GM19438 (cell line): ENCODE data around the gene TMPRSS9.

Source experiments
- ATAC-seq: cut with Tn5 transposase; IDR thresholded peaks from one replicate; pipeline ENCODE4 v1.9.1; 2021; ENCODE audit warnings: low read depth; ENCODE audit not compliant: unreplicated experiment

TMPRSS9 gene

GRCh38 chr19:2431318-2432055 is 71.4 kb downstream of the TMPRSS9 start:
- no peak for ATAC-seq

DNA sequence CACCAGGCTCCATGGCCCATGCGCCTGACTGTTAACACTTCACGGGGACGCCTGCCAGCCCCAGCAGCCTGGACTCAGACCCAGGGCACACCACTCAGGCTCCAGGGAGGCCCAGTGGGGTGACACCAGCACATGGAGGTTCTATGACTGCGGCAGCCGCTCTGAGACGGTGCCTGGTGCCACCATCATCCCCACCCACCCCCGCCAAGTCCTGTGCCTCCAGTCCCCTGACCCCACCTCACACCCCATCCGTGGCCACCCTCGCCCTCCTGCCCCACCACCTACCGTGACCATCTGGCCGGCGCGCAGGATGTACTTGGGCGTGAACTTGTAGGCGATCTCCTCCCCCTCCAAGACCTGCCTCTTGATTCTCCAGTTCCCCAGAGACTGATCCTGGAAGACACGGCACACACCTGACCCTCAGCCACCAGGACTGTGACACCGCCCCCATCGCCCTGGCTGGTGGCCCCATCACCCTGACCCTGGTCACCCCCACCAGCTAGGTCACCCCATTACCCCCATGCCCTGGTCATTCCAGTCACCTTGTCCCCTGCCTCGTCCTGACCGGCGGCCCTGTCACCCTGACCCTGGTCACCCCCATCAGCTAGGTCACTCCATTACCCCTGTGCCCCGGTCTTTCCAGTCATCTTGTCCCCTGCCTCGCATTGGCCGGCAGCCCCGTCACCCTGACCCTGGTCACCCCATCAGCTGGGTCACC is 72.2 kb downstream of the TMPRSS9 start:
- ATAC-seq: no peak

GRCh38 chr19:2433854-2434253 is 73.8 kb downstream of the TMPRSS9 start:
- ATAC-seq: no peak

DNA sequence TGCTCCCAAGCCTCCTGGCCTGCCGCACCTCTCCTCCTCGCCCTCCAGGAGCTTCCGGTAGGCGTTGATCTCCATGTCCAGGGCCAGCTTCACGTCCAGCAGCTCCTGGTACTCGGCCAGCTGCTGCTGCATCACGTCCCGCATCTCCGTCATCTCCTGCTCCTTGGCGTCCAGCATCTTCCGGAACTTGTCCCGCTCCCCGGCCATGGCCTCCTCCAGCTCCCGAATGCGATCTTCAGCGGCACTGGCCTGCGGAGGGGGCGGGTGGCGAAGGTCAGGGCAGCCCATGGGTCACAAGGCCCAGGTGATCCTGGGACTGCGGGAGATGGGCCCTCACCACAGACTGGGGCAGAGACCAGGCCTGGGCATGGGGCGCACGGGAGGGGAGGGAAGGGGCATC is 74.2 kb downstream of the TMPRSS9 start:
- no peak for ATAC-seq

GRCh38 chr19:2434721-2435265 is 74.7 kb downstream of the TMPRSS9 start:
- ATAC-seq: no peak

DNA sequence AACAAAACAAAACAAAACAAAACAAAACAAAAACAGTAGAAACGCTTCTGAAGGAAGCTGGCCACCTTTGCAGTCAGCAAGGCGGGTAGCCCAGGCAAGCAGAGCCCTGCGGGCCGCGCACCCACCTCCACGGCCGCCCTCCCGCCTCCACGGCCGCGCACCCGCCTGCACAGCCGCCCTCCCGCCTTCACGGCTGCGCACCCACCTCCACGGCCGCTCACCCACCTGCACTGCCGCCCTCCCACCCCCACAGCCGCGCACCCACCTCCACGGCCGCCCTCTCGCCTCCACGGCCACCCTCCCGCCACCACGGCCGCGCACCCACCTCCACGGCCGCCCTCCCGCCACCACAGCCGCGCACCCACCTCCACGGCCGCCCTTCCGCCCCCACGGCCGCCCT is 76.3 kb downstream of the TMPRSS9 start:
- ATAC-seq: no peak

DNA sequence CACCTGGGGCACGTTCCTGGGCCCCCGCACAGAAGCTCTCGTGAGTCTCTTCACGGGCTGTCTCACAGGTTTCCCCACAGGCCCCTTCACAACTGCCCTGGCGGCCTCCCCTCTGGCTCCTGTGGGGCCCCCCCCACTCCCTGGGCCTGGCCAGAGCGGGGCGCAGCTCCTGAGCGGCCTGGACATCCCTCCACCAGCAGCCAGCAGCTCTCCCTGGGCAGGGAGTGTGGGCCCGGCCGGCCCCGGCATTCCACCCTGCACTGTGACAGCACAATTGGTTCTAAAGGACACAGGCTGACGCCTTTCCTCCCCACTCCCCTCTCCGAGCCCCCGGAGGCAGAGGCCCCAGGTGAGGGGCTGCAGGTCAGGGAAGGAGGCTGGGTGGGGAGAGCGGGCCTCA is 76.9 kb downstream of the TMPRSS9 start:
- ATAC-seq: no peak

DNA sequence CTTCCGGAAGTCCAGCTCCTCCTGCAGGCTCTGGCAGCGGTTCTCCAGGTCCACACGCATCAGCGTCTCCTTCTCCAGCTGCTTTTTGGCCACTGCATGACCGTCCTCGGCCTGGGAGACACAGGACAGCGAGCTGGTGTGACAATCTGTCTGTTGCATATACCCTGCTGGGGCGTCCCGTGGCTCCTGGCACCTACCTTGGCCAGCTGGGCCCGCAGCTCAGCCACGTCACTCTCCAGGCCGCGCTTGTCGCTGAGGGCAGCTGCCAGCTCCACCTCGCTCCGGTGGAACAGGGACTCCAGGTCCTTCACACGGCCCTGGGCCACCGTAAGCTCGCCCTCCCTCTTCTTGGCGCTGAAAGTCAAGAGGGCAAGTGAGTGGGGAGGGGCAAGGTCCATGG is 78.1 kb downstream of the TMPRSS9 start:
- no peak for ATAC-seq

- no peak for ATAC-seq
These were observed 80.5 kb downstream of the TMPRSS9 start for GRCh38 chr19:2440515-2440914.

GRCh38 chr19:2441096-2441752 is 81.2 kb downstream of the TMPRSS9 start:
- no peak for ATAC-seq

DNA sequence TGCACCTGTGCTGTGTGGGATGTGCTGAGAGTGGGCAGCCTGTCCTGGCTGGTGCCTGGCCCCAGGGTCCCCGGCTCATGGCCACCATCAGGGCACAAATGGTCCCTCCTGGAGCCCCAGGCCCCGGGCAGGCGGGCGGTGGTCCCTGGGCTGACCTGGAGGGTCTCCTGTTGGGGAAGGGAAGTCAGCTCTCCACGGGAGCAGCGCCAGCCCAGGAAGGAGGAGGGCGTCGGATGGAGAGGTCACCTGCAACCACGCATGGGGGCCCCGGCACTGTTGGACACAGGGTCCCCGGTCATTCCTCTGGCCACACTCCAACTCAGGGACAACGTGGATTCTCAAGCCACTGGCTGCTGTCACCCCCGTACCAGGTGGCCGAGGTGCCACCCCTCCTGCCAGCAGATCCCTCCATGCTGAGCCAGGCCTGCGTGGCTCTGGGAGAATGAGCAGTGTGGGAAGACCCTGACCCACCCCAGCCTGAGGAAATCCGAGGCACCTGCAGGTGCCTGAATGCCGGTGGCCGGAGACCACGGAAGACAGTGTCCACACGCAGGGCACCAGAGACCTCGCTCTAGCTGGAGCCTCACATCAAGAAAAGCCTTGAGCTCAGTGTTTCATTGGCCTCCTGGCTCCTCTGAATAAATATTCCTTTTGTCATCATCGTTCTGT is 83.2 kb downstream of the TMPRSS9 start:
- ATAC-seq: no peak

GRCh38 chr19:2443785-2444182 is 83.7 kb downstream of the TMPRSS9 start:
- ATAC-seq: no peak

GRCh38 chr19:2444251-2445002 is 84.4 kb downstream of the TMPRSS9 start:
- no peak for ATAC-seq

GRCh38 chr19:2446381-2446780 is 86.3 kb downstream of the TMPRSS9 start:
- no peak for ATAC-seq

DNA sequence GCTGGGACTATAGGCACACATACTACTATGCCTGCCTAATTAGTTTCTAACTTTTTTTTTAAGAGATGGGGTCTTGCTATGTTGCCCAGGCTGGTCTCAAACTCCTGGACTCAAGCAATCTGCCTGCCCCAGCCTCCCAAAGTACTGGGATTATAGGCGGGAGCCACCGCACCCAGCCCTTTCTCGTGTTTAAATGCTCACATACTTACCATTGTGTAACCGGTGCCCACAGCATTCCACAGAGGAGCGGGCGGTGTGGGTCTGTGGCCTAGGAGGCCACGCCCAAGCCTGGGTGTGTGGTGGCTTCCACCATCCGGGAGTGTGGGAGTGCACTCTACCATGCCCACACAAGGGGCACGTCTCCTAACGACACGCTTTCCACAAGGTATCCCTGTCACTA is 89.0 kb downstream of the TMPRSS9 start:
- ATAC-seq: no peak

GRCh38 chr19:2451138-2451537 is 91.1 kb downstream of the TMPRSS9 start:
- ATAC-seq: no peak

- ATAC-seq: no peak
These were observed 91.7 kb downstream of the TMPRSS9 start for GRCh38 chr19:2451741-2452140.

GRCh38 chr19:2453431-2454025 is 93.5 kb downstream of the TMPRSS9 start:
- ATAC-seq: no peak

- no peak for ATAC-seq
These were observed 94.3 kb downstream of the TMPRSS9 start for GRCh38 chr19:2454199-2454961.
